Liver (tissue), 2 donors: ENCODE results near the gene NR1D1.

Experiments used
- TAF1 ChIP-seq: conservative IDR thresholded peaks from 2 replicates; pipeline ENCODE4 v1.6.1; 2016; ENCODE audit warnings: antibody characterized with exemption, mild to moderate bottlenecking
- TF ChIP-seq, protein P1 (sequence below): IDR thresholded peaks from 2 replicates; pipeline ENCODE4 v1.6.1; 2016; ENCODE audit warnings: antibody characterized with exemption, mild to moderate bottlenecking
- donor health status: healthy.

DNA sequence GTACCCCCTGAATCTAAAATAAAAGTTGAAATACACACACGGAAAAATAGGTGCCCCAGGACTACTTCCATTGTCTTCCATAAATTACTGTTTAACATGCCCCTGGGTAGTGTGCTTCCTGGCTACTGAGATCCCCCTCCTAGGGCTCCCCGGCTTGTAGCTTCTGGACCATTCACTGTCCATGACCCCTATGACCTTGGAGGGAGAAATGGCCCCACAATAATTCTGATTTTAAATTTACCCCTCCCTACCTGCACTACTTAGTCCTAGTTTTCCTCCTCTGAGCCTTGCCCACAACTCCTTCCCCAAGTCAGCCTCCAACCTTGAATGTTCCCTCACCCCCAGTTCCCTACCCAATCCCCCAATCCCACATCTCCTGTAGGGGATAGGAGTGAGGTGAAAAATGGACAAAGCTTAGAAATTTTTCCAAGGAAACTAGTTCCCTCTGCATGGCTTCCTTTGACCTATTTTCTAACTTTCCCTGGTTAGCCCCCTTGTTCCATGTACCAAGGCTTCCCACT is 11.9 kb upstream of the NR1D1 start:
- TF ChIP-seq, protein P1, sequence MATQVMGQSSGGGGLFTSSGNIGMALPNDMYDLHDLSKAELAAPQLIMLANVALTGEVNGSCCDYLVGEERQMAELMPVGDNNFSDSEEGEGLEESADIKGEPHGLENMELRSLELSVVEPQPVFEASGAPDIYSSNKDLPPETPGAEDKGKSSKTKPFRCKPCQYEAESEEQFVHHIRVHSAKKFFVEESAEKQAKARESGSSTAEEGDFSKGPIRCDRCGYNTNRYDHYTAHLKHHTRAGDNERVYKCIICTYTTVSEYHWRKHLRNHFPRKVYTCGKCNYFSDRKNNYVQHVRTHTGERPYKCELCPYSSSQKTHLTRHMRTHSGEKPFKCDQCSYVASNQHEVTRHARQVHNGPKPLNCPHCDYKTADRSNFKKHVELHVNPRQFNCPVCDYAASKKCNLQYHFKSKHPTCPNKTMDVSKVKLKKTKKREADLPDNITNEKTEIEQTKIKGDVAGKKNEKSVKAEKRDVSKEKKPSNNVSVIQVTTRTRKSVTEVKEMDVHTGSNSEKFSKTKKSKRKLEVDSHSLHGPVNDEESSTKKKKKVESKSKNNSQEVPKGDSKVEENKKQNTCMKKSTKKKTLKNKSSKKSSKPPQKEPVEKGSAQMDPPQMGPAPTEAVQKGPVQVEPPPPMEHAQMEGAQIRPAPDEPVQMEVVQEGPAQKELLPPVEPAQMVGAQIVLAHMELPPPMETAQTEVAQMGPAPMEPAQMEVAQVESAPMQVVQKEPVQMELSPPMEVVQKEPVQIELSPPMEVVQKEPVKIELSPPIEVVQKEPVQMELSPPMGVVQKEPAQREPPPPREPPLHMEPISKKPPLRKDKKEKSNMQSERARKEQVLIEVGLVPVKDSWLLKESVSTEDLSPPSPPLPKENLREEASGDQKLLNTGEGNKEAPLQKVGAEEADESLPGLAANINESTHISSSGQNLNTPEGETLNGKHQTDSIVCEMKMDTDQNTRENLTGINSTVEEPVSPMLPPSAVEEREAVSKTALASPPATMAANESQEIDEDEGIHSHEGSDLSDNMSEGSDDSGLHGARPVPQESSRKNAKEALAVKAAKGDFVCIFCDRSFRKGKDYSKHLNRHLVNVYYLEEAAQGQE = no peak
- no peak for TF ChIP-seq TAF1
